ENCODE data around the gene RFX2. TPM values are rescaled to one million over a fixed set of nuclear protein-coding genes. Genes with fewer than 3 reads are reported as not detected.
"Not testable (repeated sequence)": the region's sequence is repeated elsewhere in the genome, so short reads cannot be mapped to it uniquely, and the experiment has no call there.

Gene RFX2
- total and polyA plus RNA-seq, 9 of the 15 experiments (the other 6 are each of a cell fraction or from before 2014, with no cell fraction given): 3.6 to 18.7 (median 8.7) TPM

DNA sequence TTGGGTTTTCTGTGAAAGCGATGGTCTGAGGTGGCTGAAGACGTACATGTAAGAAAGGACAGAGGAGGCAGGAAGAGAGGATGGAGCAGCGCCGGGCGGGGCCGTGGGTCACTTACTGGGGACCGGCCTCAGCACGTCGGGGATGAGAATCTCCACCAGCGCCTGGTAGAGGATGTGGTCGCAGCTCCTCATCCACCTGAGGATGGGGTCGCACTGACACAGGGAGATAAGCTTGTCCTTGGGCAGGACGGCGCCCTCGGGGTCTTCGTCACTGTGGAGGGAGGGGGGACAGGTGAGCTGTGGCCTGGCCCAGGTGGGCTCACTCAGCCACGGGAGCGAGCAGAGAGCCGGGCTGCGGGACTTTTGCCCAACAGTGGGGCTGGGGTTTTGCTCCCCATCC is 103.4 kb downstream of the RFX2 start:
- ChIA-PET CTCF (ENCODE audit: low intra/inter-chr PET ratio) (interaction anchor here (0.6 kb wide), 1 partner anchor 60 kb away, joined by 5 read pairs; no protein-coding TSS in a partner anchor), POLR2A (no interaction called here)
- in situ Hi-C loops (cut with MboI) (no loop called here), intact Hi-C loops (cut with micrococcal nuclease) (no loop called here)
- ATAC-seq (no peak), DNase-seq (ENCODE audit: extremely low read depth in 1 of 4, low spot score in 3 of 4) (no peak), FAIRE-seq (no peak)
- H2AFZ ChIP-seq (ENCODE audit: low read depth, low read length): no peak overlapping the region
- no peak overlapping the region for H3K4me2 ChIP-seq (ENCODE audit: insufficient read depth, low read length)
- H3K9me3 ChIP-seq (replicated peaks; ENCODE audit: control insufficient read depth, insufficient read depth, low read depth, low read length): no peaks in the 10 kb centered on the region
- 76% methylated on average over 11 of the region's 20 CpGs for WGBS (ENCODE audit: insufficient coverage, low coverage, missing lambda C conversion rate)
- no peaks in the 10 kb centered on the region for H4K20me1 ChIP-seq (replicated peaks; ENCODE audit: control insufficient read depth, insufficient read depth, low read length)
- H3K9me1 ChIP-seq (ENCODE audit: control insufficient read depth, insufficient read depth, low read length): no peaks in the 10 kb centered on the region
- no peak overlapping the region for H3K9ac ChIP-seq (ENCODE audit: insufficient read depth in 1 of 2, low read depth in 2 of 2, low read length in 2 of 2)
- H3K79me2 ChIP-seq (ENCODE audit: control insufficient read depth, insufficient read depth, low read length): no peaks in the 10 kb centered on the region
- no TSS peak for BruUV-seq (replicated peaks)
- peaks cover 7% of the 10 kb centered on the region; the same call in 2 of the 3 replicates for H3K36me3 ChIP-seq (ENCODE audit: control insufficient read depth, insufficient read depth, low read length)
- peaks cover 0 to 16% of the 10 kb centered on the region in 2 experiments; a peak in 1 of 5 replicates for H3K4me1 ChIP-seq (replicated peaks in 1 of 2; ENCODE audit: control insufficient read depth in 2 of 2, insufficient read depth in 2 of 2, low read length in 2 of 2)
- H3K27me3 ChIP-seq (ENCODE audit: control insufficient read depth in 2 of 2, insufficient read depth in 2 of 2, low read length in 2 of 2): no peaks in the 10 kb centered on the region; a peak in 1 of 5 replicates
- no peak overlapping the region for H3K4me3 ChIP-seq
- TF ChIP-seq, protein P1, sequence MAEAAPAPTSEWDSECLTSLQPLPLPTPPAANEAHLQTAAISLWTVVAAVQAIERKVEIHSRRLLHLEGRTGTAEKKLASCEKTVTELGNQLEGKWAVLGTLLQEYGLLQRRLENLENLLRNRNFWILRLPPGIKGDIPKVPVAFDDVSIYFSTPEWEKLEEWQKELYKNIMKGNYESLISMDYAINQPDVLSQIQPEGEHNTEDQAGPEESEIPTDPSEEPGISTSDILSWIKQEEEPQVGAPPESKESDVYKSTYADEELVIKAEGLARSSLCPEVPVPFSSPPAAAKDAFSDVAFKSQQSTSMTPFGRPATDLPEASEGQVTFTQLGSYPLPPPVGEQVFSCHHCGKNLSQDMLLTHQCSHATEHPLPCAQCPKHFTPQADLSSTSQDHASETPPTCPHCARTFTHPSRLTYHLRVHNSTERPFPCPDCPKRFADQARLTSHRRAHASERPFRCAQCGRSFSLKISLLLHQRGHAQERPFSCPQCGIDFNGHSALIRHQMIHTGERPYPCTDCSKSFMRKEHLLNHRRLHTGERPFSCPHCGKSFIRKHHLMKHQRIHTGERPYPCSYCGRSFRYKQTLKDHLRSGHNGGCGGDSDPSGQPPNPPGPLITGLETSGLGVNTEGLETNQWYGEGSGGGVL (CRISPR knock-in tag; IDR thresholded peaks at IDR 0.05): no peak
- 0 out of 2 replicates have a peak, but pooled peaks have one; percentile 18 for TF ChIP-seq POLR2G (IDR thresholded peaks at IDR 0.05; ENCODE audit: low read depth, low read length)
- H3K27ac ChIP-seq (ENCODE audit: extremely low read depth, low read depth, low read length): no peak overlapping the region

DNA sequence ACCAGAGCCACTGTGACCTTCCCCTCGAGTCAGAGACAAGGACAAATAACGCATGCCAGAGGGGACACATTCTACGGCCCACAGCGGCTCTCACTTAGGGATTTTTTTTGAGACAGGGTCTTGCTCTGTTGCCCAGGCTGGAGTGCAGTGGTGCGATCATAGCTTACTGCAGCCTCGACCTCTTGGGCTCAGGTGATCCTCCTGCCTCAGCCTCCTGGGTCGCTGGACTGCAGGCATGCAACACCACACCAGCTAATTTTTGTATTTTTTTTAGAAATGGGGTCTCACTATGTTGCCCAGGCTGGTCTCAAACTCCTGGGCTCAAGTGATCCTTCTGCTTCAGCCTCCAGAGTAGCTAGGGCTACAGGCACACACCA is 104.2 kb downstream of the RFX2 start:
- CTCF ChIA-PET (ENCODE audit: low intra/inter-chr PET ratio); FAIRE-seq; H3K4me2 ChIP-seq (ENCODE audit: insufficient read depth, low read length): not testable (repeated sequence)

More for the DNA sequence above, 104.2 kb downstream of the RFX2 start:
- POLR2A ChIA-PET: interaction anchor here (0.8 kb wide), 1 partner anchor 86 kb away, joined by 3 read pairs; no protein-coding TSS in a partner anchor
- H3K9me1 ChIP-seq (ENCODE audit: control insufficient read depth, insufficient read depth, low read length); ATAC-seq; H3K27ac ChIP-seq (ENCODE audit: extremely low read depth, low read depth, low read length); H3K4me3 ChIP-seq; H3K27me3 ChIP-seq (ENCODE audit: control insufficient read depth in 2 of 2, insufficient read depth in 2 of 2, low read length in 2 of 2); H2AFZ ChIP-seq (ENCODE audit: low read depth, low read length); DNase-seq (ENCODE audit: extremely low read depth in 1 of 4, low spot score in 3 of 4); in situ Hi-C loops (cut with MboI); H3K9me3 ChIP-seq (replicated peaks; ENCODE audit: control insufficient read depth, insufficient read depth, low read depth, low read length); H3K36me3 ChIP-seq (ENCODE audit: control insufficient read depth, insufficient read depth, low read length); intact Hi-C loops (cut with micrococcal nuclease); H4K20me1 ChIP-seq (replicated peaks; ENCODE audit: control insufficient read depth, insufficient read depth, low read length); H3K79me2 ChIP-seq (ENCODE audit: control insufficient read depth, insufficient read depth, low read length); BruUV-seq (replicated peaks): not testable (repeated sequence)
- WGBS (ENCODE audit: insufficient coverage, low coverage, missing lambda C conversion rate): 65% methylated on average over 7 of the region's 7 CpGs
- Histone ChIP-seq H3K9ac (ENCODE audit: insufficient read depth in 1 of 2, low read depth in 2 of 2, low read length in 2 of 2) (peak overlapping the region in 1 of 2 experiments; percentile 43; a peak in 2 of 4 replicates), H3K4me1 (replicated peaks in 1 of 2; ENCODE audit: control insufficient read depth in 2 of 2, insufficient read depth in 2 of 2, low read length in 2 of 2) (peaks cover 0 to 13% of the 10 kb centered on the region in 2 experiments; a peak in 1 of 5 replicates)
- peak; percentile 91 for TF ChIP-seq ZNF121 (CRISPR knock-in tag; conservative IDR thresholded peaks at IDR 0.05)
